ENCODE results near the gene MORN1.
"Not testable (repeated sequence)": the region's sequence is repeated elsewhere in the genome, so short reads cannot be mapped to it uniquely, and the experiment has no call there.

Gene MORN1

DNA sequence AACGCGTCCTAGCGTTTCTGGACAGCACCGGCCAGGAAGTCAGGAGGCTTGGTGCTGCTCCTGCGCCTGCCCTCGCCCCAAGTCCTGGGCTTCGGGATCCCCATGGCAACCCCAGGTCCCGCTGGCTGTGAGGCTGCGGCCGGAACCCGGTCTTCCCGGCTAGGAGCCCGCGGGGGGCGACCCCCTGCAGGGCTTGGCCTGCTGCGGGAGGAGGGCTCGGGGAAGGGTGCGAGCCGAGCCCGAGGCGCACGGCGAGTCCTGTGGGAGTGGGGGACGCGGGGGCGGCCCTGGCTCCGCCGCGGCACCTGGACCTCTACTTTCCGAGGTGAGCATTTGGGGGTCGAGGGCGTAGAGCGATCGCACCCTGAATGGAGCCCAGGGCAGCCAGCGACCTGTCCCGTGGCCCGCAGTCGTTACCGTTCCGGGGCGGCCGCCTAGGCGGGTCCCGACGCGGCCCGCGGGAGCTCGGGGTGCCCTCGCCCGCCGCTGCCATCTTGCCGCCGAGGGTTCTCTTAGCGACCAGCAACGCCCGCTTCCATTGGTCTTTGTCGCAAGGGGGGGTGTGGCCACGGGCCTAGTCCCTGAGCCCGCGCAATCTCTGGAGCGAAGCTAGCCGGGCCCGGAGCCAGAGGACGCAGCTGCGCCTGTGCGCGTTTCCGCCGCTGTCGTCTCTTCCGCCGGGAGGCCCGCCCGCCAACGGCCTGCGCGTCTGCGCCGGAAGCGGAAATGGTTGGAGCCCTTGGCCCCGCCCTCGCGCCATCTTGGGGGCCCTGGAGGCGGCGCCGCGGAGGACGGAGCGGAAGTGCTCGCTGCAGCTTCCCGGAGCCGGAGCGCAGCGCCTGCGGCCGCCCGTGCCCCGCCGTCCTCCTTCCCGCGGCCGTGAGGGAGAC lies at the start of gene MORN1, which contains the start of gene RER1:
Gene MORN1, minus strand, starts transcription at position 514 of the 890 bp plus-strand sequence. Its CDS starts 21 bp downstream, at position 493.
Gene RER1, plus strand, starts transcription at position 801 of the 890 bp plus-strand sequence. CDS start 3,950 bp downstream, outside the sequence.
- H3K9me3 ChIP-seq (ENCODE audit: control insufficient read depth, insufficient read depth, low read length): no peaks in the 10 kb centered on the region
- H3K9ac ChIP-seq (ENCODE audit: low read depth, low read length): peak within 1 kb of the TSS; percentile 82
- peak within 1 kb of the TSS; percentile 95 for H3K4me3 ChIP-seq (ENCODE audit: low read depth, low read length)
- H3K27ac ChIP-seq (ENCODE audit: low read depth, low read length): peak within 1 kb of the TSS; percentile 94
- peaks cover 40% of the 10 kb centered on the region for H3K36me3 ChIP-seq (ENCODE audit: control insufficient read depth, insufficient read depth, low read length)
- H3K4me1 ChIP-seq (ENCODE audit: control insufficient read depth, insufficient read depth, low read length): no peaks in the 10 kb centered on the region
- H3K27me3 ChIP-seq (ENCODE audit: control insufficient read depth, insufficient read depth, low read length): no peaks in the 10 kb centered on the region

DNA sequence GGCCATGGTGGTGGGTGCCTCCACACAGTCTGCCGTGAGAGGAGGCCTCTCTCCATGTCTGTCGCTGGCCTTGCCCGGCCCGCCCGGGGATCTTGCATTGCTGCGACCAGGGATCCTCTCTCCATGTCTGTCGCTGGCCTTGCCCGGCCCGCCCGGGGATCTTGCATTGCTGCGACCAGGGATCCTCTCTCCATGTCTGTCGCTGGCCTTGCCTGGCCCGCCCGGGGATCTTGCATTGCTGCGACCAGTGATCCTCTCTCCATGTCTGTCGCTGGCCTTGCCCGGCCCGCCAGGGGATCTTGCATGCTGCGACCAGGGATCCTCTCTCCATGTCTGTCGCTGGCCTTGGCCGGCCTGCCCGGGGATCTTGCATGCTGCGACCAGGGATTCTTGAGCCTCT lies 49.0 kb upstream of the MORN1 start:
- not testable (repeated sequence) for H3K4me1 ChIP-seq (ENCODE audit: control insufficient read depth, insufficient read depth, low read length); H3K9ac ChIP-seq (ENCODE audit: low read depth, low read length); H3K36me3 ChIP-seq (ENCODE audit: control insufficient read depth, insufficient read depth, low read length); H3K9me3 ChIP-seq (ENCODE audit: control insufficient read depth, insufficient read depth, low read length); H3K4me3 ChIP-seq (ENCODE audit: low read depth, low read length); H3K27ac ChIP-seq (ENCODE audit: low read depth, low read length)
- peaks cover 38% of the 10 kb centered on the region for H3K27me3 ChIP-seq (ENCODE audit: control insufficient read depth, insufficient read depth, low read length)

DNA sequence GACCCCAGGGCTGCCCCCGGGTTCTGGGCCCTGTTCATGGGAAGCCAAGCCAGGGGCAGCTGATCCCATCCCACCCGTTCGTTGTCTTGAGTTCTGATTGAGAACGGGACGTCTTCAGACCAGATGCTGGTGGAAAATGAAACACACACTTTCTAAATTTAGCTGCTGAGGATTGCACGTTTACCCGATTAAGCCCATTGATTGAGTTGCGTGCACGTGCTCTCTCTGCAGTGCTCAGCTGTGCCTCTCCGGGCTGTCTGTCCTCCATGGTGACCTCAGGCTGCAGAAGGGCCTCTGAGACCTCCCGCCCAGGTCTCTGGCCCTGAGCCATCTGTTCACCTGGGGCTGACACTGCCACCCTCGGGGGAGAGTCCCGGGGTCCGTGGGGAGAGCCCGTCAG lies 48.0 kb upstream of the MORN1 start:
- no peaks in the 10 kb centered on the region for H3K36me3 ChIP-seq (ENCODE audit: control insufficient read depth, insufficient read depth, low read length)

DNA sequence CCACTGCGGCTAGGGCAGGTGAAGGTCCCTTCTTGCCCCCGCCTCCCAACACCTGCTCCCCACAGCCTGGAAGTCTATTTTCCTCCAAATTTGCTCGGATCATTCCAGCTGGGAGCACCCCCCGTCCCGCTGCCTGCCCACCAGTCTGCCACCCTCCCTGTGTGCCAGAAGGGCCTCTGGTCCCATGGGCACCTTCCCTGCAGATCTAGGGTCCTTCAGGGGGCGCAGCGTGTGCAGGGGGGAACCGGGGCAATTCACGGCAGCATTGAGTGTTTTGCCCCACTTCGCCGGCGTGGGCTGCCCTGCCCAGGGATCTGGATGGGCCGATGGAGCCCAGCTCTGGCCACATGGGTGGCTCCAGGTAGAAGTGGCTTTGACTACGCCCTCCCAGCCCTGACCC lies 47.3 kb upstream of the MORN1 start:
- Histone ChIP-seq H3K9ac (ENCODE audit: low read depth, low read length) (no peak overlapping the region), H3K4me1 (ENCODE audit: control insufficient read depth, insufficient read depth, low read length) (no peaks in the 10 kb centered on the region), H3K27ac (ENCODE audit: low read depth, low read length) (no peak overlapping the region), H3K9me3 (ENCODE audit: control insufficient read depth, insufficient read depth, low read length) (no peaks in the 10 kb centered on the region), H3K36me3 (ENCODE audit: control insufficient read depth, insufficient read depth, low read length) (no peaks in the 10 kb centered on the region), H3K27me3 (ENCODE audit: control insufficient read depth, insufficient read depth, low read length) (peaks cover 24% of the 10 kb centered on the region), H3K4me3 (ENCODE audit: low read depth, low read length) (no peak overlapping the region)

More for the DNA sequence above, 48.0 kb upstream of the MORN1 start:
- Histone ChIP-seq H3K9me3 (ENCODE audit: control insufficient read depth, insufficient read depth, low read length) (no peaks in the 10 kb centered on the region), H3K4me1 (ENCODE audit: control insufficient read depth, insufficient read depth, low read length) (no peaks in the 10 kb centered on the region), H3K27me3 (ENCODE audit: control insufficient read depth, insufficient read depth, low read length) (peaks cover 30% of the 10 kb centered on the region), H3K4me3 (ENCODE audit: low read depth, low read length) (no peak overlapping the region), H3K9ac (ENCODE audit: low read depth, low read length) (no peak overlapping the region), H3K27ac (ENCODE audit: low read depth, low read length) (no peak overlapping the region)

DNA sequence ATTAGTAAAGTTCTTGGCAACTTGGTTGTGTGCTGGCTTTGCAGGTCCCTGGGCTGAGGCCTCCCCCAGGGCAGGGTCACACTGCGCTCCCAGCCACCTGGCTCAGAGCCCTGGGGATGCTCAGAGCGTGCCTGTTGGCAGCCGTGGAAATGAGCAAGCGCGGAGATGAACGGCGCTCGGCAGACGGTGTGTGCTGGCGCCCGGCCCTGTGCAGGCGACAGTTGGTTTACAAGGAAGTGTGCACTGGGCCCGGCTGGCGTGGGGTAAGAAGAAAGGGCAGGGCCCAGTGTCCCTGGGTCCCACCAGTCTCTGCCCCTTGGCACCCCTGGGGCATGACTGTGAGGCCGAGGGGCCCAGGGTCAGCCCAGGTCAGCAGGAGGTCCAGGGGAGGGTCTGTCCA lies 46.7 kb upstream of the MORN1 start:
- Histone ChIP-seq H3K9ac (ENCODE audit: low read depth, low read length) (no peak overlapping the region), H3K9me3 (ENCODE audit: control insufficient read depth, insufficient read depth, low read length) (no peaks in the 10 kb centered on the region), H3K27ac (ENCODE audit: low read depth, low read length) (no peak overlapping the region), H3K4me3 (ENCODE audit: low read depth, low read length) (no peak overlapping the region), H3K4me1 (ENCODE audit: control insufficient read depth, insufficient read depth, low read length) (no peaks in the 10 kb centered on the region), H3K36me3 (ENCODE audit: control insufficient read depth, insufficient read depth, low read length) (no peaks in the 10 kb centered on the region), H3K27me3 (ENCODE audit: control insufficient read depth, insufficient read depth, low read length) (peaks cover 18% of the 10 kb centered on the region)

DNA sequence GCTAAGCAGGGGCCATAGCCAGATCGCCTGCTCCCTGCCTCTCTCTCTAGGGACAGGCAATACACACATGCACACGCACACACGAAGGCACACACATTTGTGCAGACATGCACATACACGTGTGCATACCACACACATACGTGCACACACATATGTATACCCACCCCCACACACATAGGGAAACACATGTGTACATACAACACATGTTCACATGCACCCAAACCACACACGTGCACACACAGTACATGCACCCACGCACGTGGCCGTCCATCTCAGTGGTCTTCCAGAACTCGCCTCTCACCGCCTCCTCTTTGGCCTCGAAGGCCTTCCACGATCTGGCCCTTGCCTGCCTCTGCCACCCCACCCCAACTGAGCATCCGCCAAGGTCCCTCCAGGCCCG lies 46.3 kb upstream of the MORN1 start:
- Histone ChIP-seq H3K36me3 (ENCODE audit: control insufficient read depth, insufficient read depth, low read length) (no peaks in the 10 kb centered on the region), H3K27me3 (ENCODE audit: control insufficient read depth, insufficient read depth, low read length) (peaks cover 14% of the 10 kb centered on the region), H3K27ac (ENCODE audit: low read depth, low read length) (no peak overlapping the region), H3K4me1 (ENCODE audit: control insufficient read depth, insufficient read depth, low read length) (no peaks in the 10 kb centered on the region), H3K4me3 (ENCODE audit: low read depth, low read length) (no peak overlapping the region), H3K9me3 (ENCODE audit: control insufficient read depth, insufficient read depth, low read length) (no peaks in the 10 kb centered on the region), H3K9ac (ENCODE audit: low read depth, low read length) (no peak overlapping the region)

DNA sequence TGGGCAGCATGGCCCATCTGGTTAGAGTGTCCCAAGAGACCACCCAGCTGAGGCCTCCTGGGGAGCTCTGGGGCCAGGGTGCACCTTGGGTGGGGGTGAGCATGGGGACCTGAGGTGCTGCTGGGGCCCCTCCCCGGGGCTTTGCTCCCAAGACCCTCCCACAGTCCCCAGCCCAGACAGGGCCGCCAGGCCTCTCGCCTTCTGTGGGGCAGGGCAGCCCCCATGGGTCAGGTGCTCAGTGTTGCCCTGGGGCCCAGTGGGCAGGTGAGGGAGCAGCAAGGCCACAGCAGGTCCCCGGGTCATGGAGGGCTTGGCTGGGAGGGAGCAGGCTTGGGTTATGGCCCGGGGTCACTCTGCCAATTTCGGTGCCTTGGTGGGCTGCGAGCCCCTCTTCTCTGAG lies 45.5 kb upstream of the MORN1 start:
- H3K27ac ChIP-seq (ENCODE audit: low read depth, low read length): no peak overlapping the region
- H3K27me3 ChIP-seq (ENCODE audit: control insufficient read depth, insufficient read depth, low read length): 0 out of 2 replicates have a peak, but pooled peaks cover 7% of the 10 kb centered on the region
- H3K36me3 ChIP-seq (ENCODE audit: control insufficient read depth, insufficient read depth, low read length): no peaks in the 10 kb centered on the region
- H3K4me1 ChIP-seq (ENCODE audit: control insufficient read depth, insufficient read depth, low read length): no peaks in the 10 kb centered on the region
- H3K9me3 ChIP-seq (ENCODE audit: control insufficient read depth, insufficient read depth, low read length): no peaks in the 10 kb centered on the region
- H3K4me3 ChIP-seq (ENCODE audit: low read depth, low read length): no peak overlapping the region
- H3K9ac ChIP-seq (ENCODE audit: low read depth, low read length): no peak overlapping the region

DNA sequence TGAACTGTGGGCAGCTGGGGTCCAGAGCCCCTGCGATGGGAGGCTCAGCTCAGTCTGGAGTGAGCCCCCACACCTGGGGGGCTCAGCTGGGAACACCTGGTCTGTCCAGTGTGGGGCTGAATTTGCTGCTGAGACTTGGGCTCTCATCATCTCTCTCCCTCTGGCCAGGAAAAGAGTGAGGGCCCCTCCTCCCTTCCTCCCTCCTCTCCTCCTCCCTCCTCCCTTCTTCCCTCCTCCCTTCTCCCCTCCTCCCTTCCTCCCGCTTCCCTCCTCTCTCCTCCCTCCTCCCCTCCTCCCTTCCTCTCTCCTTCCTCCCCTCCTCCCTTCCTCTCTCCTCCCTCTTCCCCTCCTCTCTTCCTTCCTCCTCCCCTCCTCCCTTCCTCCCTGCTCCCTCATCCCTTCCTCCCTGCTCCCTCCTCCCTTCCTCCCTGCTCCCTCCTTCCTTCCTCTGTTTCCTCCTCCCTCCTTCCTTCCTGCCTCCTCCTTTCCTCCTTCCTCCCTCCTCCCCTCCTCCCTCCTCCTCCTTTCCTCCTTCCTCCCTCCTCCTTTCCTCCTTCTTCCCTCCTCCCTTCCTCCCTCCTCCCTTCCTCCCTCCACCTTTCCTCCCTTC lies 44.5 kb upstream of the MORN1 start:
- no peaks in the 10 kb centered on the region for H3K4me1 ChIP-seq (ENCODE audit: control insufficient read depth, insufficient read depth, low read length)
- H3K36me3 ChIP-seq (ENCODE audit: control insufficient read depth, insufficient read depth, low read length): no peaks in the 10 kb centered on the region
- no peak overlapping the region for H3K9ac ChIP-seq (ENCODE audit: low read depth, low read length)
- no peaks in the 10 kb centered on the region for H3K27me3 ChIP-seq (ENCODE audit: control insufficient read depth, insufficient read depth, low read length)
- no peak overlapping the region for H3K27ac ChIP-seq (ENCODE audit: low read depth, low read length)
- H3K4me3 ChIP-seq (ENCODE audit: low read depth, low read length): no peak overlapping the region
- H3K9me3 ChIP-seq (ENCODE audit: control insufficient read depth, insufficient read depth, low read length): no peaks in the 10 kb centered on the region

DNA sequence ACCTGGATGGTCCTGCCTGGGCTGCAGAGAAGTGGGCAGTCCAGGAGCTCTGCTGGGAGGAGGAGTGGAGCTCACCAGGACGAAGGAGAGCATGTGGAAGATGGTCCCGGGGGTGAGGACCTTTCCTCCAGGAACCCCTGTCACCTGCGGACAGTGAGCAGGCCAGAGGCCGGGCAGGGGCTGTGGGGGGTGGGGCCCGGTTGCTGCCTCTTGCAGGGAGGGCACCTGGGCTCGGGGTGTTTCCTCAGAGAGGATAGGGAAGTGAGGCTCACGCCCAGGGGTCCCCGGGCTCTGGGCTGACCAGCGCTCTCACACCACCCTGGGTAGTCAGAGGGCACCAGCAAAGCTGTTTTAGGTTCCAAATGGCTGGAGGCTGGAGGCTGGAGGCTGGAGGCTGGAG lies 43.7 kb upstream of the MORN1 start:
- Histone ChIP-seq H3K4me1 (ENCODE audit: control insufficient read depth, insufficient read depth, low read length) (no peaks in the 10 kb centered on the region), H3K9me3 (ENCODE audit: control insufficient read depth, insufficient read depth, low read length) (no peaks in the 10 kb centered on the region), H3K36me3 (ENCODE audit: control insufficient read depth, insufficient read depth, low read length) (no peaks in the 10 kb centered on the region), H3K27me3 (ENCODE audit: control insufficient read depth, insufficient read depth, low read length) (no peaks in the 10 kb centered on the region), H3K27ac (ENCODE audit: low read depth, low read length) (no peak overlapping the region), H3K4me3 (ENCODE audit: low read depth, low read length) (no peak overlapping the region), H3K9ac (ENCODE audit: low read depth, low read length) (no peak overlapping the region)

DNA sequence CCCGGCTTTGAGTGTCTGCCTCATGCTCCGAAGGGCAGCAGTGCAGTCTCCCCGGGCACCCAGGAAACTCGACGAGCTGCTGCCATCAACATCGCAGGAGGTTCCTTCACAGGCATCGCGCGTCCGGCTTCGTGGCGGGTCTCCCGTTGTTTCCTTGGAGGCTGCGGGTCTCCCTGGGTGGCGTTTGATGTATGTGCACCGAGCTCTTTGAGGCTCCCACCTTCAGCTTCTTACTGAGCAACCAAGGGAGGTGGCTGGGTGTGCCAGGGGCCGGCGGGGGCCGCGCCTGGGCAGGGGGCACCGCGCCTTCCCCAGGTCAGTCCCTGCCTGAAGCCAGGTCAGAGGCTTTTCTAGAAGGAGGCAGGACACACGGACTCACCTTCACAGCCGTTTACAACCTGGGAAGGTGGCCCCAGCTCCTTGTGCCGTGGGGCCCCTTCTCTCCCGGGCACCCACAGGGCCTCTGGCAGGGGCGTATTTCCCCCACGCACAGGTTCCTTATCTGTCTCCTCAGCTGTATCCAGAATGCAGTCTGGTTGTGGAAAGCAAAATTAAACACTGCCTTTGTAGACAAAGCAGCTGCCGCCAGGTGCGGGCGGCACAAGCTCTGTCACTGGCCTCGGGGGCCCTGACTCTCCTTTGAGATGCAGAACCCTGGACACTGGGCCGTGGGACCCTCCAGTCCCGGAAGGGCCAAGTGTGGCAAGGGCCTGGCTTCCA lies 42.7 kb upstream of the MORN1 start:
- no peaks in the 10 kb centered on the region for H3K4me1 ChIP-seq (ENCODE audit: control insufficient read depth, insufficient read depth, low read length)
- H3K36me3 ChIP-seq (ENCODE audit: control insufficient read depth, insufficient read depth, low read length): no peaks in the 10 kb centered on the region
- no peak overlapping the region for H3K27ac ChIP-seq (ENCODE audit: low read depth, low read length)
- H3K27me3 ChIP-seq (ENCODE audit: control insufficient read depth, insufficient read depth, low read length): no peaks in the 10 kb centered on the region
- 0 out of 2 replicates have a peak, but pooled peaks cover 3% of the 10 kb centered on the region for H3K9me3 ChIP-seq (ENCODE audit: control insufficient read depth, insufficient read depth, low read length)
- no peak overlapping the region for H3K9ac ChIP-seq (ENCODE audit: low read depth, low read length)
- no peak overlapping the region for H3K4me3 ChIP-seq (ENCODE audit: low read depth, low read length)

Measured in HUES48 (cell line).